ENCODE data around the gene ACTL6B.
"Not testable (repeated sequence)": the region's sequence is repeated elsewhere in the genome, so short reads cannot be mapped to it uniquely, and the experiment has no call there.

ACTL6B gene

GRCh38 chr7:100670074-100670473 lies 13.8 kb upstream of the ACTL6B start:
- no peaks in the 10 kb centered on the region for H3K27me3 ChIP-seq (ENCODE audit: control insufficient read depth in 5 of 5, insufficient read depth in 4 of 5, low read length in 5 of 5)
- no peak overlapping the region for H3K9ac ChIP-seq (ENCODE audit: low read length in 5 of 5)
- no peaks in the 10 kb centered on the region for H3K36me3 ChIP-seq (ENCODE audit: control insufficient read depth in 5 of 5, insufficient read depth in 5 of 5, low read length in 5 of 5)
- H3K4me3 ChIP-seq (ENCODE audit: low read depth in 1 of 5, low read length in 5 of 5): no peak overlapping the region
- H3K4me1 ChIP-seq (ENCODE audit: control insufficient read depth in 5 of 5, insufficient read depth in 5 of 5, low read length in 5 of 5): peaks cover 0 to 13% (median 3%) of the 10 kb centered on the region in 5 donors
- H3K27ac ChIP-seq (ENCODE audit: low read depth, low read length): no peak overlapping the region
- no peaks in the 10 kb centered on the region for H3K9me3 ChIP-seq (ENCODE audit: control insufficient read depth in 5 of 5, low read length in 5 of 5)

GRCh38 chr7:100669106-100669505 lies 12.9 kb upstream of the ACTL6B start:
- H3K4me3 ChIP-seq (ENCODE audit: low read depth in 1 of 5, low read length in 5 of 5); H3K27ac ChIP-seq (ENCODE audit: low read depth, low read length); H3K9ac ChIP-seq (ENCODE audit: low read length in 5 of 5); H3K4me1 ChIP-seq (ENCODE audit: control insufficient read depth in 5 of 5, insufficient read depth in 5 of 5, low read length in 5 of 5); H3K9me3 ChIP-seq (ENCODE audit: control insufficient read depth in 5 of 5, low read length in 5 of 5); H3K27me3 ChIP-seq (ENCODE audit: control insufficient read depth in 5 of 5, insufficient read depth in 4 of 5, low read length in 5 of 5); H3K36me3 ChIP-seq (ENCODE audit: control insufficient read depth in 5 of 5, insufficient read depth in 5 of 5, low read length in 5 of 5): not testable (repeated sequence)

GRCh38 chr7:100668069-100668449 lies 11.8 kb upstream of the ACTL6B start:
- Histone ChIP-seq H3K36me3 (ENCODE audit: control insufficient read depth in 5 of 5, insufficient read depth in 5 of 5, low read length in 5 of 5) (no peaks in the 10 kb centered on the region), H3K27me3 (ENCODE audit: control insufficient read depth in 5 of 5, insufficient read depth in 4 of 5, low read length in 5 of 5) (no peaks in the 10 kb centered on the region), H3K9me3 (ENCODE audit: control insufficient read depth in 5 of 5, low read length in 5 of 5) (no peaks in the 10 kb centered on the region), H3K4me3 (ENCODE audit: low read depth in 1 of 5, low read length in 5 of 5) (no peak overlapping the region), H3K9ac (ENCODE audit: low read length in 5 of 5) (no peak overlapping the region), H3K27ac (ENCODE audit: low read depth, low read length) (no peak overlapping the region), H3K4me1 (ENCODE audit: control insufficient read depth in 5 of 5, insufficient read depth in 5 of 5, low read length in 5 of 5) (peaks cover 0 to 4% (median 0%) of the 10 kb centered on the region in 5 donors)

DNA sequence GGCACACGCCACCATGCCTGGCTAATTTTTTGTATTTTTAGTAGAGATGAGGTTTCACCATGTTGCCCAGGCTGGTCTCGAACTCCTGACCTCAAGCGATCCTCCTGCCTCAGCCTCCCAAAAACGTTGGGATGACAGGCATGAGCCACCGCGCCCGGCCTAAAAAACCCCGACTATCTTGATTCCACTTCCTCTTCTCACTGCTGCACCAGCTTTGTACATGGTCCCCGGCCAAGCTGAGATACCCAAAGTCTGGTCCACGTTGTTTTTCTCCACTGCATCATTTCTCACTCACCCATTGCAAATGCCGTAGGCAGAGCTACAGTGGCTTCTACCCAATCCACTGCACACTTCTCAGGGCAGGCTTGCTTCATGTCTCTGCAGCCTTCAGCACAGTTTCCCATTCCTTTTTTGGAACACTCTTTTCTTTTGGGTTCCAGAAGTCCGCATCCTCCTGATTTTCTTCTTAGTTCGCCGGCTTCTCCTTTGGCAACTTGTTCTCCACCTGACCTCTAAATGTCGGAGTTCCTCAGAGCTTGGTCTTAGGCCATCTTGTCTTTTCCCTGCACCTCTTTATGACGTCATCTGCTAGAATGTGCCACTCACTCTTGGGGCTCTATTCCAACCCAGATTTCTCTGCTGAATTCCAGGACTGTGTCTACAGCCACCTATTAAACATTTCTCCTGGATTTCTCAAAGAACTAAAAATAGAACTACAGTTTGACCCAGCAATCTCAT lies 11.3 kb upstream of the ACTL6B start:
- Histone ChIP-seq H3K36me3 (ENCODE audit: control insufficient read depth in 5 of 5, insufficient read depth in 5 of 5, low read length in 5 of 5) (no peaks in the 10 kb centered on the region), H3K4me1 (ENCODE audit: control insufficient read depth in 5 of 5, insufficient read depth in 5 of 5, low read length in 5 of 5) (no peaks in the 10 kb centered on the region), H3K9me3 (ENCODE audit: control insufficient read depth in 5 of 5, low read length in 5 of 5) (no peaks in the 10 kb centered on the region), H3K27ac (ENCODE audit: low read depth, low read length) (no peak overlapping the region), H3K27me3 (ENCODE audit: control insufficient read depth in 5 of 5, insufficient read depth in 4 of 5, low read length in 5 of 5) (no peaks in the 10 kb centered on the region), H3K9ac (ENCODE audit: low read length in 5 of 5) (no peak overlapping the region), H3K4me3 (ENCODE audit: low read depth in 1 of 5, low read length in 5 of 5) (no peak overlapping the region)

GRCh38 chr7:100665168-100665726 lies 9.0 kb upstream of the ACTL6B start:
- Histone ChIP-seq H3K9me3 (ENCODE audit: control insufficient read depth in 5 of 5, low read length in 5 of 5) (no peaks in the 10 kb centered on the region), H3K27ac (ENCODE audit: low read depth, low read length) (no peak overlapping the region), H3K36me3 (ENCODE audit: control insufficient read depth in 5 of 5, insufficient read depth in 5 of 5, low read length in 5 of 5) (no peaks in the 10 kb centered on the region), H3K27me3 (ENCODE audit: control insufficient read depth in 5 of 5, insufficient read depth in 4 of 5, low read length in 5 of 5) (no peaks in the 10 kb centered on the region), H3K4me1 (ENCODE audit: control insufficient read depth in 5 of 5, insufficient read depth in 5 of 5, low read length in 5 of 5) (no peaks in the 10 kb centered on the region), H3K9ac (ENCODE audit: low read length in 5 of 5) (no peak overlapping the region), H3K4me3 (ENCODE audit: low read depth in 1 of 5, low read length in 5 of 5) (no peak overlapping the region)

DNA sequence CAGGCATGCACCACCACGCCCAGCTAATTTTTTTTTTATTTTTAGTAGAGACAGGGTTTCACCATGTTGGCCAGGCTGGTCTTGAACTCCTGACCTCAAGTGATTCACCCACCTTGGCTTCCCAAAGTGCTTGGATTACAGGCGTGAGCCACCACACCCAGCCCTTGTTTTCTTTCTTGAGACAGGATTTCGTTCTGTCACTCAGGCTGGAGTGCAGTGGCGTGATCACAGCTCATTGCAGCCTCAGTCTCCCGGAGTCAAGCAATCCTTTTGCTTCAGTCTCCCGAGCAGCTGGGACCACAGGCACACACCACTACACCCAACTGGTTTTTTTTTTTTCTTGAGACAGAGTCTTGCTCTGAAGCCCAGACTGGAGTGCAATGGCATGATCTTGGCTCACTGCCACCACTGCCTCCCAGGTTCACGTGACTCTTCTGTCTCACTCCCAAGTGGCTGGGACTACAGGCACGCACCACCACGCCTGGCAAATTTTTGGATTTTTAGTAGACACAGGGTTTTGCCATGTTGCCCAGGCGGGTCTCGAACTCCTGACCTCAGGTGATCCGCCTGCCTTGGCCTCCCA lies 6.0 kb upstream of the ACTL6B start:
- H3K27me3 ChIP-seq (ENCODE audit: control insufficient read depth in 5 of 5, insufficient read depth in 4 of 5, low read length in 5 of 5): peaks cover 4 to 11% (median 9%) of the 10 kb centered on the region in 5 donors
- not testable (repeated sequence) for H3K9me3 ChIP-seq (ENCODE audit: control insufficient read depth in 5 of 5, low read length in 5 of 5); H3K9ac ChIP-seq (ENCODE audit: low read length in 5 of 5); H3K36me3 ChIP-seq (ENCODE audit: control insufficient read depth in 5 of 5, insufficient read depth in 5 of 5, low read length in 5 of 5); H3K27ac ChIP-seq (ENCODE audit: low read depth, low read length); H3K4me1 ChIP-seq (ENCODE audit: control insufficient read depth in 5 of 5, insufficient read depth in 5 of 5, low read length in 5 of 5); H3K4me3 ChIP-seq (ENCODE audit: low read depth in 1 of 5, low read length in 5 of 5)

- Histone ChIP-seq H3K4me1 (ENCODE audit: control insufficient read depth in 5 of 5, insufficient read depth in 5 of 5, low read length in 5 of 5) (peaks cover 0 to 6% (median 0%) of the 10 kb centered on the region in 5 donors), H3K27ac (ENCODE audit: low read depth, low read length) (no peak overlapping the region), H3K9ac (ENCODE audit: low read length in 5 of 5) (no peak overlapping the region), H3K9me3 (ENCODE audit: control insufficient read depth in 5 of 5, low read length in 5 of 5) (no peaks in the 10 kb centered on the region), H3K27me3 (ENCODE audit: control insufficient read depth in 5 of 5, insufficient read depth in 4 of 5, low read length in 5 of 5) (peaks cover 18 to 37% (median 32%) of the 10 kb centered on the region in 5 donors), H3K4me3 (ENCODE audit: low read depth in 1 of 5, low read length in 5 of 5) (no peak overlapping the region), H3K36me3 (ENCODE audit: control insufficient read depth in 5 of 5, insufficient read depth in 5 of 5, low read length in 5 of 5) (no peaks in the 10 kb centered on the region)
Observed at GRCh38 chr7:100654908-100655831, 1.1 kb downstream of the ACTL6B start.

DNA sequence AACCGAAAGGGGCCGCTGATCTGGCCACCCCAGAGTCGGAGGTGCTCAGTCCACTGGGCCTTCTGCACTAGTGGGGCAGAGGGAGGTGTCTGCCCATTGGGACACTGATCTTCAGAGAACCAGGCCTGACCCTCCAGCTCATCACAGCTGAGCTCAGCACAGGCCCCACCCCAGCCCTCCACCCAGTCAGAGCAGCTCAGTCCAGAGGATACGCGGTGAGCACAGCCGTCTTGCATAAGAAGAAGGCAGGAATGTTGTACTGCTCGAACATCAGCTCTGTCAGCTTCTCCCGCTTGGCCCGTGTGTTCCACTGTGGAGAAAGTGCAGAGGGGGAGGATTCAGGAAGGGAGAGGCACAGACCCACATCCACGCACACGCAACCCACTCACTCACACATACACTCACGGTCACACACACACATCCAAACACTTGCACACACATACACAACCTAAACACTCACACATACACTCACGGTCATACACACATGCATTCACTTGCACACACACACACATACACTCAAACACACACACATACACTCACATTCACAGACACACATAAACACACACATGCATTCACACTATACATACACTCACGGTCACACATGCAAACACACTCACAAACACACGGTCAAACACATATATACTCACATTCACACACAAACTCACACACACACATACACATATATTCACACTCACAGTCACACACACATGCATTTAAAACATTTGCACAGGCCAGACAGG lies 6.3 kb downstream of the ACTL6B start:
- Histone ChIP-seq H3K27ac (ENCODE audit: low read depth, low read length) (no peak overlapping the region), H3K9me3 (ENCODE audit: control insufficient read depth in 5 of 5, low read length in 5 of 5) (no peaks in the 10 kb centered on the region), H3K4me1 (ENCODE audit: control insufficient read depth in 5 of 5, insufficient read depth in 5 of 5, low read length in 5 of 5) (no peaks in the 10 kb centered on the region), H3K9ac (ENCODE audit: low read length in 5 of 5) (no peak overlapping the region), H3K36me3 (ENCODE audit: control insufficient read depth in 5 of 5, insufficient read depth in 5 of 5, low read length in 5 of 5) (no peaks in the 10 kb centered on the region), H3K4me3 (ENCODE audit: low read depth in 1 of 5, low read length in 5 of 5) (no peak overlapping the region), H3K27me3 (ENCODE audit: control insufficient read depth in 5 of 5, insufficient read depth in 4 of 5, low read length in 5 of 5) (peaks cover 13 to 39% (median 22%) of the 10 kb centered on the region in 5 donors)

GRCh38 chr7:100642534-100642907 lies 13.7 kb downstream of the ACTL6B start:
- H3K27me3 ChIP-seq (ENCODE audit: control insufficient read depth in 5 of 5, insufficient read depth in 4 of 5, low read length in 5 of 5): peaks cover 9 to 33% (median 25%) of the 10 kb centered on the region in 5 donors
- H3K4me3 ChIP-seq (ENCODE audit: low read depth in 1 of 5, low read length in 5 of 5): no peak overlapping the region
- no peak overlapping the region for H3K9ac ChIP-seq (ENCODE audit: low read length in 5 of 5)
- H3K36me3 ChIP-seq (ENCODE audit: control insufficient read depth in 5 of 5, insufficient read depth in 5 of 5, low read length in 5 of 5): no peaks in the 10 kb centered on the region
- H3K9me3 ChIP-seq (ENCODE audit: control insufficient read depth in 5 of 5, low read length in 5 of 5): no peaks in the 10 kb centered on the region
- no peak overlapping the region for H3K27ac ChIP-seq (ENCODE audit: low read depth, low read length)
- H3K4me1 ChIP-seq (ENCODE audit: control insufficient read depth in 5 of 5, insufficient read depth in 5 of 5, low read length in 5 of 5): no peaks in the 10 kb centered on the region

All from subcutaneous abdominal adipose tissue (tissue), 5 donors.